ENCODE measurements around the gene ST3GAL6.
A peak's percentile ranks its signal among the peaks of the same experiment; 100 is the strongest.

The ST3GAL6 gene

GRCh38 chr3:98763076-98763475 lies at the start of gene ST3GAL6:
ST3GAL6 (plus strand) TSS chr3:98763340; CDS start chr3:98768441, 5,101 bp downstream.
- DNase-seq: no peak

GRCh38 chr3:98713984-98714383 lies 49.2 kb upstream of the ST3GAL6 start:
- DNase-seq: no peak

- DNase-seq: no peak
These were observed 45.6 kb upstream of the ST3GAL6 start for GRCh38 chr3:98717584-98717983.

GRCh38 chr3:98718730-98719129 lies 44.4 kb upstream of the ST3GAL6 start:
- no peak for DNase-seq

- no peak for DNase-seq
These were observed 41.4 kb upstream of the ST3GAL6 start for GRCh38 chr3:98721776-98722175.

- DNase-seq: no peak
These were observed 40.8 kb upstream of the ST3GAL6 start for GRCh38 chr3:98722389-98722788.

GRCh38 chr3:98725352-98725751 lies 37.8 kb upstream of the ST3GAL6 start:
- no peak for DNase-seq

GRCh38 chr3:98726084-98726483 lies 37.1 kb upstream of the ST3GAL6 start:
- no peak for DNase-seq

DNA sequence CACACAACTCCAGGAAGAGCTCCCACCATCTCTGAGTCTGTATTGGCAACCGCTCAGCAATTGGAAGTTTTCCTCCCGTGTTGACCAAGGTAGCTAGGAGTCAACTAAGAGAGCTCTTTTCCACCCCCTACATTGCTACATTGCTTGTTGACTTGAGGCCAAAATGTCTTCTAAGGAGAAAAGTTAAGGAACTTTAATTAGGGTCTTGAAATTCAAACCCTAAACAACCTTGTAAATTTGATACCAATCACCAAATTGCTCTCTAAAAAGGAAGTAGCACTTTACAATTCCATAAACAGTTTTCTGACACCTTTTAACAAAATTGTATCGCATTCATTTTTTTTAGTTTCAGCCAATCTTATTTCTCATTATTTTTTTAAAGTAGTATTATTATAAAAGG lies 35.5 kb upstream of the ST3GAL6 start:
- DNase-seq: no peak

- no peak for DNase-seq
These were observed 34.5 kb upstream of the ST3GAL6 start for GRCh38 chr3:98728672-98729071.

DNA sequence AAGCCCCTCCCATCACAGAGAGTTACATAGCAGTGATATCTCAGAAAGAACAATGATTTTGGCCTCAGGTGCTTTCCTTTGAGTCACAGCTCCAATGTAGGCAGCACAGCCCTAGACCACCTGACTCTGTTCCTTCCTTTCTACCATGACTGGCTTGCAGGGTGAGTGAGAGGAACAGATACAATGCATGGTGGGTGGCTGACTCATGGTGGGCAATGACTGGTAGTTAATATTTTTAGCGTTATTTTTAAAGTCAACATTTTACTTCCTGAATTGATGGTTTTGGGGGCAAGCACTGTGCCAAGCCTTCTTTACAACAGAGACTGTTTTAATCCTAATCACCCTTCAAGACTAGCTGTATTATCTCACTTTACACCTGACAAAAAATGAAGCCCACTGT lies 32.8 kb upstream of the ST3GAL6 start:
- DNase-seq: no peak

DNA sequence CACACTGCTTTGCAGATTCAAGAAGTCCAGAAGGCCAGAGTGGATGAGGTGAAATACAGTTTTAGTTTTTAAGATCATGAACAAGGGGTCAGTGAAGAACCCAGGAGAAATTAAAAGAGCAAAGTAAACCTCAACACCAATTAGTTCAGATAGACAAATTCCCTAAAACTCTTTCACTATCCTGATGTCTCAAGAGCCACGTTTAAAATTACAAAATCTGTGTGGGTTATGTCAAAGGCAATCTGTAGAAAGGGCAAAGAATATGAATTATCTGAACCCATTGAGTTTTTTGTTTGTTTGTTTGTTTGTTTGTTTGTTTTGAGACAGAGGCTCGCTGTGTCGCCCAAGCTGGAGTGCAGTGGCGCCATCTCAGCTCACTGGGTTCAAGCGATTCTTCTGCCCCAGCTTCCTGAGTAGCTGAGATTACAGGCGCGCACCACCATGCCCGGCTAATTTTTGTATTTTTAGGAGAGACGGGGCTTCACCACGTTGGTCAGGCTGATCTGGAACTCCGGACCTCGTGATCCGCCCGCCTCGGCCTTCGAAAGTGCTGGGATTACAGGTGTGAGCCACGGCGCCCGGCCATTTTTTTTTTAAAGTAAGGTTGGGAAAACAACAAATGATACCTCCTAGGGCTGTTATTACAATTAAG lies 32.1 kb upstream of the ST3GAL6 start:
- DNase-seq: no peak

DNA sequence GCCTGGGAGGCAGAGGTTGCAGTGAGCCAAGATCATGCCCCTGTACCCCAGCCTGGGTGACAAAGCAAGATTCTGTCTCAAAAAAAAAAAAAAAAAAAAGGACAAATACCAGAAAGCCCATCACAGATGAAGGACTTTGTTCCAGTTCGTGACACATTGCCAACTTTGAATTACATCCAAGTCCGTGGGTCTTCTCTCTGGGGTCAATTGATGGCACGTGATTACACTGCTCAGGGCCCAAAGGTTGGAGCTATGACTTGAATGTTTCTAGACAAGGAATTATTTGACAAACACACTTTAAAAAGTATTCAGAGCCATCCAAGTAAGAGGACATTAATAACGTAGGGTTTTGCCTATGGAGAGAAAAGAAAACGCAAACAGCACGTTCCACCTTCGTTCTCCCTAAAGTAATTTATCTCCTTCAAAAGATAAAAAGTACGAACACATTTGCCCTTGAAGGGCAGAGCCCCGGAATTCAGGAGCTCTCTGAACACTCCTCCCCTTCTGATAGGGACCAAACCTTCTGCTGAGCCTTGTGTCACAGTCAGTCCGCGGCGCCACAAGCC lies 31.3 kb upstream of the ST3GAL6 start:
- peak in 2 of 58 donors; percentile 49 to 71 for DNase-seq

DNA sequence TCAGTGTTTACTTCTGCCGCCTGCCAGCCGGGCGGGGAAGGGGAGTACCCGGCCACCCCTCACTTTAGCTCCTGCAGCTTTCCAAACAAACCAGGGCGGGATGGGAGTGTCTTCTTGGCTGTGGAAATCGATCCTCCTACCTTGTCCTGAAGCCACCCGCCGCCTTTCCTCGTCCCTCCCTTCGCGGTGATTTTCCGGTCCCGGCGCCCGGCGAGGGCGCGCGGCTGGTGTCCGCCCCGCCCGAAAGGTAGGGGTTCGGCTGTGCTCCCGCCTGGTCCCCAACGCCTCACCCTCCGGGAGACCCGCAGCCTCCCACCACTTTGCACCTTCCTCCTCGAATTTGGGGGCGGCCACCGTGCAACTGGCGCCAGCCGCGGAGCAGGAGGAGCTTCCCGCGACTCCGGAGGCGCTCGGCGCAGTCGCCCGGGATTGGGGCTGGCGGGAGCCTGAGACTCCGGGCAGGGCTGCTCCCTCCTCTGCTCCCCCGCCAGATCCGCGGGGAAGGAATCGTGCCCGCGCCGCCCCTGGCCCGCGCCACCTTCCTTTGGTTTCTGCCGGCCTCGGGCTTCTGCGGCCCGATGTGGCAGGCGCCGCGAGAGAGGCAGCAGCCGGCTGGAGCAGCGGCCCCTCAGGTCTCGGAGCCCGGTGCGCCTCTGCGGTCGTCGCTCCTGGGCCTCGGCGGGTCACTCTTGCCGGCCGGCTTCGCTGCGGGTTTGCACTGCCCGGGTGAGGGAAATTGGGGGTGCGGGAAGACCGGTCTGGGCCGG lies 30.7 kb upstream of the ST3GAL6 start:
- DNase-seq: peak in 54 of 58 donors; percentile 24 to 82 (median 60)

DNA sequence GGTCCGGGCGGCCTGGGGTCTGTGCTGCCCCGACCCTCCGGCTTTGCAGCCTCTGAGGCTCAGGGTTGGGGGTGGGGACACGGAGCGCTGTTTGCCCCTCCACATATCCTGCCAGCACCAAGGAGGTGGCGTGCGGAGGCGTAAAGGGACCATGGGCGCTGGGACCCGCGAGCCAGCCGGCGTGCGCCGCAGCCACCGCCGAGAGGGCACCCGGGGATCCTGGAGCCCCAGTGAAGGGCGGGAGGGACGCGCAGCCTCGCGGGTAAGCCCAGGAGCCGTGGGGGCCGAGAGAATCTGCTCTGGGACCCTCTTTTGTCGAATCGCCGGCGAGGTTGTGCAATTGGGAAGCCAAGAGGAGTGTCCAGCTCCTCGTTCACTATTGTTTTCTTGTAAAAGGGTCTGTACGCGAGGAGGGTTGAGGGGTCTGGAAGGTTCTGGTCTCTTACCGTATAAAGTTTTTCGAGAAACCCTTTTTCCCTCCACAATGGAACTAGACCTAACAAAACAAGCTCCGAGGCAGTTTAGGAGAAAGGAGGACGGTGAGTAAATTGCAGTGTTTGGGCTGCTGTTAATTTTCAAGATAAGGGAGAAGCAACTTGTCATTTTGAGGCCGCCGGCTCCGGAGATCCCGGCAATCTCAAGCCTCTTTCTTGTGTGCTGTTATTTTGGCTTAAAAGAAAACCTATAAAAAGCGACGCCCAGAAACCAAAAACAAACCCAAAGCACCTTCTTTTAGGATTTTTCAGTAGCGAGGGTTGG lies 29.9 kb upstream of the ST3GAL6 start:
- DNase-seq: peak in 40 of 58 donors; percentile 15 to 69 (median 48)

GRCh38 chr3:98733812-98734281 lies 29.3 kb upstream of the ST3GAL6 start:
- DNase-seq: peak in 10 of 58 donors; percentile 3 to 48 (median 16)

DNA sequence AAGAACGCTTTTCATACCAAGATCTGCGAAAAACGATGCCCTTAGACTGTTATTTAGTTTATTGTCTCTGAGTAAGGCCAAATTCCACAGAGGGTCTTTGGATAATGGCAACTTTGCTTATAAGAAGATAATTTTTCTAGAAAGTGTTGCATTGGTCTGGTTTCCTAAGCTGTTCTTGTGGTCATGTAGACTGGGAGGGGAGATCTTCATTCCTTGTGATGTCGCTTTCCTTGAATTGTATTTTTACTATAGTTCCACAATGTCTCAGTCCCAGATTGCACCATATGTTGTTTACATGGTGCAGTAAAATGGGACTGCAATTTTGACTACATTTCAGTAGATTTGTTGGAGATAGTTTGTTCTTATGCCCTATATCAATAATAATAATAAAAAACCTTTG lies 28.8 kb upstream of the ST3GAL6 start:
- DNase-seq: no peak

DNA sequence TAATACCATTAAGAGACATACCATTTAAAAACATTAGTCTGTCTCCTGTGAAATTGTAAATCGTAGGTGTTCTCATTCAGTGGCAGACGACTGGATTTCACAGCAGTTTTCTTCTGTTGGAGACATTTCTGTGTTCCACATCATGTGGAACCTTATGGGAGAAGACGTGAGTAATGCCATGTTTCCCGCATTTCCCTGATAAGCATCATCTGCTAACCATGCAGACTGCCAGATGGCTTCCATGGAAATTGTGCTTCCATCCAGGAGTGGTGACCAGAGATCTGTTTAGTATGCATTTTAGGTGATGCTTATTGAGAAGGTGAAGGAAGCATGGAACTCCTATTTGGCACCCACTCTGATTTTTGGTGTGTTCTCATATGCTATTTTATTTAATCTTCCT lies 28.4 kb upstream of the ST3GAL6 start:
- peak in 11 of 58 donors; percentile 3 to 53 (median 13) for DNase-seq

- DNase-seq: no peak
These were observed 27.8 kb upstream of the ST3GAL6 start for GRCh38 chr3:98735296-98735695.

- DNase-seq: no peak
These were observed 27.3 kb upstream of the ST3GAL6 start for GRCh38 chr3:98735761-98736269.

DNA sequence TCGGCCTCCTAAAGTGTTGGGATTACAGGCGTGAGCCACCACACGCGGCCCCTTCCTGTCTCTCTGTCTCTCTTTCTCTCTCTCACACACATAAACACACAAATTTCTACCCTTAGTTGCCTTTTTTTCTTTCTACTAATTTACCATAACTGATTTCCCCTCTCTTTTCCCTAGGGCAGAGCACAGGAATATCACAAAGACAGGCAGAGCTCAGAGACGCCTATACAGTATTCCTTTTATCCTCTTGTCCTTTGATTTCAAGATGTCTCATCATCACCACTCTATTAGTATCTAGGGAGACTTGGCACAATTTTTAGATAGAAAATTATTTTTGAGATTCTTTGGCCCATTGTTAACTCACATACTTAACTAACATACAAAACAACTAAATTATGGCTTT lies 25.8 kb upstream of the ST3GAL6 start:
- no peak for DNase-seq
